HuH-7.5 (cell line): ENCODE results near the gene ERCC6L.
"Not testable (repeated sequence)": the region's sequence is repeated elsewhere in the genome, so short reads cannot be mapped to it uniquely, and the experiment has no call there.

Experiments
- DNase-seq: peaks from one replicate; pipeline ENCODE4 v3.0.0; 2011; ENCODE audit warnings: low spot score

Gene ERCC6L

DNA sequence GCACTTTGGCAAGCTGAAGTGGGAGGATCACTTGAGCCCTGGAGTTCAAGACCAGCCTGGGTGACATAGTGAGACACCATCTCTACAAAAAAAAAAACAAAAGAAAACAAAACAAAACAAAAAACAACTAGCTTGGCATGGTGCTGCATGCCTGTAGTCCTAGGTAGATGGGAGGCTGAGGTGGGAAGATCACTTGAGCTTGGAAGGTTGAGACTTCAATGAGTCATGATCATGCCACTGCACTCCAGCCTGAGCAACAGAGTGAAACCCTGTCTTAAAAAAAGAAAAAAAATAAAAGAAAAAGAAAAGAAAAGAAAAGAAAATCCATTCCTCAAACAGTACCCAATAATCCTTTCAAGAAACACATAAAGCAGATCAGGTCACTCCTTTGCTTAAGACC, 14.9 kb upstream of the ERCC6L start:
- DNase-seq = no peak

DNA sequence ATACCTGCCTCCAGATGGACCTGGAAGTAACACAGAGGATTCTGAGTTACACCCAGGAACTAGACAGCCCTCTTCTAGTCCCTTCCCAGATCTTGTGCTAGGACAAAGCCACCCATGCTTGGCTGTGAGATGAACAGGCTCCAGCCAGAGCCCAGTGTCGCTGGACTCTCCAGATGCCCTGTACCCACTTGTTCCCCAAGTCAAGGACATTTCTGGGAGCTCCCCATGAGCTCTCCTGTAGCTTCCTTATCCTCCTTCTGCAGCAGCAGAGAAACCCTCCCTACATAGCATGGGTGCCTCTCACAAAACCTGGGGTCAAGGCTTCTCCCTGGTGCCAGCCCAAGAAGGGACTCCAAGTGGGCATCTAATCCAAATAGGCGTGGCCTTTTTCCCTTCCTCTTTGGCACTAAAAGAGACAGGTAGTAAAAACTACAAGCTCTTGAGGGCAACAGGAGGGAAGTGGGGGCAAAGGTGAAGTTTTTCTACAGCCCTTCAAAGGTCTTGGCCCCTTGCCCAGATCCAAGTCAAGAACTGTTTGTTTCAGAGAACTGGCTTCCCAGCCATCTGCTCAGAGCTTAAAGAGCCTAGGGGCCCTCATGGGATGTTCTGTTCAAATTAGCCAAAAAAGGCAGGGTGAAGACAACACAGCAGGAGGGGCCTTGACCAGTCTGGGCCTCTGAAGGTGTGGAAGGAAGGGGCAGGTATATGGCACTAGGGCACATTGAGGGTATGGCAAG, 8.5 kb upstream of the ERCC6L start:
- no peak for DNase-seq

DNA sequence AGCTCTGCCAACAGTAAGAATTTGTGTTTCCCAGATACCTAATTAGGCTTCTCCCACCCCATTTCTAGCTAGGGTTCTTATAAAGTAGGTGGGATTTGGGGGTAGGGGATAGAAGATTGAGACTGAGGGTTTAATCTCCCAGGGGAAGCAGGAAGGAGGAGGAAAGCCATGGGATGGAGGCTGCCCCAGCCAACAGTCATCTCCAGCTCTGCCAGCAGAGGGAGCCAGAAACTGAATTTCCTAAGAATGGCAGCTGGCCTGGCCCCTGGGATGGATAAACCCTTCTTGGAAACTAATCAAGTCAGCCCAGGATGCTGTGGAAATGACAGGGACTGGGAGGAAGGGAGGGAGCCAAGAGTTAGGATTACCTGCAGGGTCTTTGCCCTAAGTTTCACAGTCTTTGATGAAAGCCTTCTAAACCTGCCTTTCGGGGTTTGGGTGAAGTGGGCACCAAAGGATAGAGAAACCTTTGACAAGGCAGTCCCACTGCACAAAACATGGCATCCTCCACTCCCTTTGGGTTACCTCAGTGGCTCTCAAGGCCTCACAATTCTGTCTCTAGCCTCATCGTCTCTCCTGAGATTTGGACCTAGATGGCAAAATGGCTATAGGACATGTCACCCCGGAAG, 6.7 kb upstream of the ERCC6L start:
- peak; percentile 56 for DNase-seq

DNA sequence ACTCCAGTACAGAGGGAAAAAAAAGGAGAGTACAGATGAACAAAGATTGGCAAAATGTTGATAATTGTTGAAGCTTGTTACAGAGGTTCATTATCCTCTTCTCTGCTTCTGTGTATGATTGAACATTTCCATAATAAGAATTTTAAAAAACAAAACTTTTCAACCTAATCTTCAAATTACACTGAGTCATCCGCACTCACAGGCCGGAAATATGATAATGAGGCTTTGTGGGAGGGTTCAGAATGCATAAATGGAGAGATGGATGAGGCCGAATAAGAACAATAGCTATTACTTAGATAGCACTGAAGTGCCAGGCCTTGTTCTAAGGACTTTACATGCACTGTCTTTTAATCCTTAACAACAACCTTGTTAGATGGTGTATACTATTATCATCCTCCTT, 4.6 kb upstream of the ERCC6L start:
- DNase-seq = no peak

DNA sequence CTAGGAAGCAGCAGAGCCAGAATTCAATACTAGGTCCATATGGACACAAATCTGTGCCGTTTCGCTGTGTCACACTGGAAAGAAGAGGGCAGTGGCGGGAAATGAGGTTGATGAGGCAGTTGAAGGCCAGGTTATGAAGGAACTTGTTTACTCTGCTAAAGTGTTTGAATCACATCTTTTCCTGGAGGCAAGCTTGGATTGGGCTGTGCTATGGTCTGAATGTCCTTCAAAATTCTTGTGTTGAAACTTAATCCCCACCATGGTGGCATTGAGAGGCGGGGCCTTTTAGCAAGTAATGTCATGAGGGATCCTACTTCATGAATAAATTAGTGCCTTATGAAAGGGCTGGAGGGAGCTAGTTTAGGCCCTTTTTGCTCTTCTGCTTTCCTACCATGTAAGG, 2.1 kb upstream of the ERCC6L start:
- DNase-seq = no peak

DNA sequence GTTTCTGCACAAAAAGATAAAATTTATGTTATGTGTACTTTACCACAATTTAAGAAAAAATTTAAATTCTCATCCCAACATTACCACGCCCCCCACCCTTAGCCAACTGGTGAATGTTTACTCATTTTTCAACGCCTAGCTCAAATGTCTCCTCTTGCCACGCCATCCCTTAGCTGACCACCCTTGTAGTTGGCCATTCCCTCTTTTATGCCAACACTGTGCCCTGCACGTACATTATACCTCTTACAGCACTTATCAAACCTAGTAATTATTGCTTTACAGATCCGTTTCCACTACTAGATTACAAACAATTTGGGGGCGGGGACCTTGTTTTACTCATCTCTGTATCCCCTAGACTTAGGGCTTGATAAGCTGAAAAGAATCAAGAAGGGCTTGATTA, 644 bp downstream of the ERCC6L start:
- no peak for DNase-seq

DNA sequence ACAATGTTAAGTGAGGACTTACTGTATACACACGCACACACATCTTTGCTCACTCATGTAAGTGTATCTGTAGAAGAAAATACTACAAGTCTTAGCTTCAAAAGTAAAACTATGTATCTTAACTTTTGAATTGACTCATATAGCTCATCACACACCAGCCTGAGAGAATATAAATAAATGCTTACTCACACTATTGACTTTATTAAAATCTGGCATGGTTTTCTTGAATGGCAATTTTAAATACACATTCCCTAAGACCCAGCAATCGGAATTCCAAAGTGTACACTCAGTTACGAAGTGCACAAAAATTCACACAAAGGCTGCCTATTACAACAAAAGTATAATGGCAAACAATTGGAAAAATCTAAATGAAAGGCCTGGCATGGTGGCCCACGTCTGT, 2.0 kb downstream of the ERCC6L start:
- DNase-seq = no peak

DNA sequence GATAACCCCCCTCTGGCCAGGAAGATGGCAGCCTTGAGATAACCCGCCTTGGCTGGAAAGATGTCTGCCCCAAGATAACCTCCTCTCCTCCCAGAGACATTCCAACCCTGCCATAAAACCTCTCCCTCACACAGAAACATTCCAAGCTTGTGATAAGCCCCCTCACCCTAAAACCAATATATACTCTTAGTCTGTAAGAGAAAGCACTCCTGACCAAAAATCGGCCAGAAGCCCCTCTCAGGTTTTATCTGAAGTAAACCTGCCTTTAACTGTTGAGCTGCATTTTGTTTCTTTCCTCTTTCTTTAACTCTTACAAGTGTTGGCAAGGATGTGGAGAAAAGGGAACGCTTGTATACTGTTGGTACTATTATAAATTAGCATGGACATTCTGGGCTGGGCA, 8.5 kb downstream of the ERCC6L start:
- no peak for DNase-seq

DNA sequence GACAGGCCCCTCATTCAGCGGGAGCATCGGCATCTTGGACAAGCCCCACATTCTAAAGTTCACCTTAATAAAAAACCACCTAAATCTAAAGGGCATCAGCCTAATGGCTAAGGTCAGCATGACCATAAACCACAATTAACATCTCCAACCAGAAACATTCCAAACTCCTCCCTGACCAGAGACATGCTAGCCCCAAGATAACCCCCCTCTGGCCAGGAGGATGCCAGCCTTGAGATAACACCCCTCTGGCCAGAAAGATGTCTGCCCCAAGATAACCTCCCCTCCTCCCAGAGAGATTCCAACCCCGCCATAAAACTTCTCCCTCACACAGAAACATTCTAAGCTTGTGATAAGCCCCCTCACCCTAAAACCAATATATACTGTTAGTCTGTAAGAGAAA, 18.5 kb downstream of the ERCC6L start:
- not testable (repeated sequence) for DNase-seq

DNA sequence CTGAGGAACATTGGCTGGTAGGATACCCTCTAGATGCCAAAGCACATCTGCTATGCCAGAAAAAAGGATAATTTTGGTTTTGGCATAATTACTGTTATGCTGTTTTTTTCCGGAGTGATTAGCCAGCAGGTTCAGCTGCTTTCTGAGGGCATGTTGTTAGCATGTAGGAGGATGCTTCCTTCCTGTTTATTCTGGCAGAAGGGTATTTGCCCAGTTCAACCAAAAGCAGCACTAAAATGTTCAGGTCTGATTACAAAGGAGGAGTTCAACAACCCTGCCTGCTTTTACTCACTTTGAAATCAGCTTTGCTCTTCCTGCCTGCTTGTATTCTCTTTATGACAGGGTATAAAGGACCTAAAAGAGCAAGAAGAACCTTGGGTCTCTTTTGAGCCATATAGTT, 21.9 kb downstream of the ERCC6L start:
- DNase-seq = no peak

DNA sequence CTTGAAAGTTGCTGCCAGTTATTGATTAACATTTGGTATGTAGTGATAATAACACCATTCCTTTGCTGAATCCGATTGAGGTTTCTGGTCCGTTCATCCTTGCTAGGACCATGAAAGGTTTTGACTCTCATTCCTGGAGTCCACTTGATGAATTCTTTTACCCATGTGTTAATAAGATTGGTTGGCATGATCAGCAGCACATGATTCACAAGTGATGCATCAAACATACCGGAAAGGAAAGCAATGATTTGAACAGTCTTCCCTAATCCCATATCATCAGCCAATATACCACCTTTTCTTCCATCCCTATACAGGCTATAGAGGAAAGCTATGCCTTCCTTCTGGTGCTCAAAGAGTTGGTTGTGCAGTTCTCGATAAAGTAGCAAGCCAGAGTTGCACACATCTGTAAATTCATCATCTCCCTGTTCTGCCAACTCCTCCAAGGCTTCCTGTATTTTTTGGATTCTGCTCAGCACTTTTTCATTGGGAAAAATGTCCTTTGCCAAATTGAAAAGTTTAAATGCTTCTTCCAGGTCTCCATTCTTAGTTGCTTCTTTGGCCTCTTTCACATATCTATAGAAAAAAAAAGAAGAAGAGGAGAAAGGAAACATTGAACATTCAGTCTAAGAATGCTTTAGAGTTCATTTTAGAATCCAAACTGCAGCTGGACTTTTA, 30.6 kb downstream of the ERCC6L start:
- no peak for DNase-seq

DNA sequence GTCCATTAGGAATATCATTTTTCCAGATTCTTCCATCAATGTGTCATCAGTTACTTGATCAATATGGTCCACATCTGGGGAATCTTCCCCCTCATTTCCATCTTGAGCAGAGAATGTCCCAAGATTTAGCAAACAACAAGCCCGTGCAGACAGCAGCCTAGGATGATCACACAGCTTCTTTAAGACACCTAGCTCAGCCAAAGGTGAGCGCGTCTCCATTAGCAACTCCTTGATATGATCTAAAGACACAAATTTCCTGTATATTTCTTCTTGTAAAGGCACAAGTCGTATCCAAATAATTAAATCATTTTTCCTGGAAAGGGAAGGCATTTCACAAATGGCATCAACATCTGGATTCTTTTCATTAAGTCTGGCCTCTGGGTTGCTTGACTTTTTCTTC, 31.5 kb downstream of the ERCC6L start:
- DNase-seq = no peak

DNA sequence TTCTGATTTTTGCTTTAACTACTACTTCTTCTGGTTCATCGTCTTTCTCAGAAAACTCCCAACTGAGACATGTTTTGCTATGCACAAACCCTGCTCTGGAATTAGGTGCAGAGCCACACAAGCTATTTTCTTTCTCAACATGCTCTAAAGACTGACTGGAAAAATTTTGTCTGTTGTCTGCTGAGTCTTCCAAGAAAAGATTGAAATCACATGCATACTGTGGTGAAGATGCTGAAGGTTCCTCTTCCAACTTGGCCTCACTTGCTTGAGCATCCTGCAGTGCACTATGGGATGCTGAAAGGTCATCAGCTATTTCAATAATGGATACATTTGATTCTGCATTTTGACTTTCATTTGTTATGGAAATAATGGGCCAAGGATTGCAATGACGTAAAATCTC, 33.1 kb downstream of the ERCC6L start:
- DNase-seq = no peak

DNA sequence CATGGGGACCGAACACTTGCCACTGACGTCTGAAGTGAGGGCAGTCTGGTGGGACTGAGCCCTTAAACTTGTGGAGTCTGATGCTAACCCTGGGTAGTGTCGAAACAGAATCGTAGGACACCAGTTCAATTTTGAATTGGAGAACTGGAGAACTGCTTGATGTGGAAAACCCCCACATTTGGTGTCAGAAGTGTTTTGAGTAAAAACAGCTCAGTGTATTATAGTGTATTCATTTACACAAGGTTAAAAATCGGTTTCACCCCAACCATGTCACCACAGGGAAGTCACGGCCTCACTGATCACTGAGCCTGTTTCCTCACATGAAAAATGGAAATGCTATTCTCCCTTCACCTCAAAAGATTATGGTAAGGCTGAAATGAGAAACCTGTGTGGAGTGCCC, 35.4 kb downstream of the ERCC6L start:
- DNase-seq = no peak

DNA sequence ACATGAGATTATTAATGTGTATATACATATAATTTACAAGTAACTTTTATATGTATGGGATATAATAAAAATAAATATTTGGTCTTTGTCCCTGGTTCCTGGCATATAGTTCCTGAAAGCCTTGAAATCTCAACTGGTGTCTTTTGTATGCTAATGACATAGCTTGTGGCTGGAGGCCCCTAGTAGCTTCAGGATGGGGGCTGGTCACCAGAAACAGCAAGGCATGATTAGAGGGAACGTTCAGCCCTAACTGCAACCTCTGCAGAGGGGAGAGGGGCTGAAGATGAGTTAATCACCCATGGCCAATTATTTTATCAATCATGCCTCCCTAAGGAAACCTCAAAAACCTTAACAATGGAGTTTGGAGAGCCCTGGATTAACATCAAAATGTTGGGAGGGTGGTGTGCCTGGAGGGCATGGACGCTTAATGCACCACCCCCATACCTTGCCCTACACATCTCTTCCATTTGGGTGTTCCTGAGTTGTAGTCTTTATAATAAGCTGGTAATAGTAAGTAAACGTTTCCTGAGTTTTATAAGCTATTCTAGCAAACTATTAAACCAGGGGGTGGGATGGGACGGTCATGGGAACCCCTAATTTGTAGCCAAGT, 35.9 kb downstream of the ERCC6L start:
- no peak for DNase-seq

DNA sequence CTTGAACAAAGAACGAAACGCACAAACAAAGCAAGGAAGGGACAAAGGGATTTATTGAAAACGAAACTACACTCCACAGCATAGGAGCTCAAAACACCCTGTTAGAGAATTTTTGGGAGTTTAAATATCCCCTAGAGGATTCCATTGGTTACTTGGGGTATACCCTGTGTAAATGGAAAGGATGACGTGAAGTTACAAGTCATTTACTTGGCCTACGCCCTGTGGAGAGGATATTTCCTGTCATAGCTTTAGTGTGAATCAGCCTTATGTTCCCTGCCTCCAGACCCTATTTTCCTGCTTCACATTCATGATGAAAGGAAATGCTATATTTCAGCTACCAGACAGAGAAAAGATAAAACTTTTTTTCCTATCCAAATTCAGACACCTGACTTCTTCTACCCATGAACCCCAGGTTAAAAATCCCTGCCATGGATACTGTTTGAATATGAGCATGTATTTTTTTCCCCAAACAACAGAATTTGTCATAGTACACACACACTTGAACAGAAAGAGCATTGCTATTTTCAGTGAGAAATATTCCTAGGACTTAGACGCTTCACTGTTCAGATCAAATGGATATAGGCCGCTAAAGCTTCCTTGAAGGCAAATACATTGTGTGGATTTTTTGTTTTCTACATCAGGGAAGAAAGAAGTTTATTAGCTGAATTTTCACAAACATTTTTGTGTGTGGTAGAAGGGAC, 36.8 kb downstream of the ERCC6L start:
- no peak for DNase-seq

DNA sequence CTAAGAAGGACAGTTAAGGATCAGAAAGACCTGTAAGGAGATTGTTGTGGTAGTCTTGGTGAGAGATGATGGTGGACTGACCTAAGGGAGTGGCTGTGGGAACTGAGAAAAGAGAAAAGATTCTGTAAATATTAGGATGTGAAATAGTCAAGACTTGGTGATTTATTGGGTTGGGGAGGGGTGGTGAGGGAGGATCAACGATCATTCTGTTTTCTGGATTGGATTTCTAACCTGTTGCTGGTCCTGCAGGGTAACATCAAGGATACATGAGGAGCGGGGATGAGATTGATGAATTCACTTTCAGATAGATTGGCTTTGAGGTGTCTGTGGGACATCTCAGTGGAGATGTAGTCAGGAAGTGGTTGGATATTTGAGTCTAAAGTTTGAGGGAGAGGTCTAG, 55.9 kb downstream of the ERCC6L start:
- no peak for DNase-seq

DNA sequence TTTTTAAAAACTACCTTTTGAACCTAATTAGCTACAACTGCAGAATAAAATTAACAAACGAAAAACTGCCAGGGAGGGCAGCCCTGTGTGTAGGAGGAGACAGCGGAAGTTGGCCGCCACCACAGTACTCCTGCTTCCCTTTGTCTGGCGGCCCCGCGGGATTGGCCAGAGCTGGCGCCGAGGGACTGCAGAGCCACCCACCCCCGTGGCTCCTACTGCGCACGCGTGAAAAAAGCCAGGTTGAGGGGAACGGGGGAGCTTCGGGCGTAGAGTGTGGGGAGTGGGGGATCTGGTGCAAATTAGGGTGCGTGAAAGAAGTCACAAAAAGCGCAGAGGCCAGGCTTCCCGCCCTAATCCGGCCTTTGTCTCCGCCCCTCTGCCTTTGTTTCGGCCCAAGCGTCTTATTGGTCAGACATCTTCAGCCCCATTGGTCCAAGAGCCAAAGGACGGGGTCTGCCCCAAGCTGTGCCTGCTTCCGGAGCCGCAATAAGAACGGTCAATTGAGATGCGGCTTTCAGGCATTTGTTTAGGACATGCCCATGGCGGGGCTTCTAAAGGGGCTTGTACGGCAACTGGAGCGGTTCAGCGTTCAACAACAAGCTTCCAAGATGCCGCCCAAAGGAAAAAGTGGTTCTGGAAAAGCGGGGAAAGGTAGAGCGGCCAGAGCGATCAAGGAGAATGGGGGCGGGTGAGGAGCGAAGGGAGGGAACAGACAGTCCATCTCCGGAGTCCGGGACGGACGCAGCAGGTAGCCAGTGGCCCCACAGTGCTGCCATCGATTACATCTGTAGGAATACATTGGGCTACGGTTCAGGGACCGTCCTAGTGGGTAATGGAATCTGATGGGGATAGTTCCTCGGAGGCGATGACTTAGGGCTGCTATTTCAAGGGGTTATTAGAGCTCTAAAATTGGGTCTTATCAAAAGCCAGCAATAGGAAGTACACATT, 57.4 kb downstream of the ERCC6L start, which contains the start of gene PIN4:
PIN4 (plus strand) TSS at position 580 of the 948 bp plus-strand sequence; CDS start at position 609, 29 bp downstream.
- peak; percentile 76 for DNase-seq

DNA sequence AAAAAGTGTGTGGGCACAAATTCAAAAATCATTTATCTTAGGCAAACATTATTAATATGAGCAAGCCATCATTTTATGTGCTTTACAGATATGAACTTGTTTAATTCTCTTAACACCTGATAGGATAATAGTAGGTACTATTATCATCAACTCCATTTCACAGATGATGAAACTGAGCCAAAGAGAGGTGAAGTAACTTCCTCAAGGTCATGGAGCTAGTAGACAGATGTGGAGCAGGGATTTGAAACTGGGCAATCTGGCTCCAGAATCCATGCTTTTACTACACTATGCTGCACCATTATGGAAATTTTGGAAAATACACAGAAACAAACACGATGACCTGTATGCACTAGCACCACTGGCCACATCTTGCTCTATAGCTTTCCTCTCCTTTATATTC, 58.3 kb downstream of the ERCC6L start:
- DNase-seq = no peak

DNA sequence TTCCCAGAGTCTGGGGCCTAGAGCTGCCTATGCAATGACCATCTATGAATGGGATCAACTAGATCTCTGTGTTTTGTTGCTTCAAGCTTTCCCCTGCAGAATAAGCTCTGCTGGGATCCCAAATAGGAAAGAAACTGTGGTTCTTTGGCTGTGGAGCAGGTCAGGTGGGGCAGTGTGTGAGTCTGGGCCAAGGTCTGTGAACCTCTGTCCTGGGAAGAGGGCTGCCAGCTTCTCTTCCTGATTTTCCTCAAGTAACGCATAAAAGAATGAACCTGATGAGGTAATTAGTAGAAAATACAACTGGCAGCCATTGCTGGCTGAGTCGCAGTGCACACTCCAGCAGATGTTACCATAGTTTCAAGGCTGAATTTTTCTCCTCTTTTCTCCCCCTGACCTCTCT, 61.8 kb downstream of the ERCC6L start:
- DNase-seq = no peak

DNA sequence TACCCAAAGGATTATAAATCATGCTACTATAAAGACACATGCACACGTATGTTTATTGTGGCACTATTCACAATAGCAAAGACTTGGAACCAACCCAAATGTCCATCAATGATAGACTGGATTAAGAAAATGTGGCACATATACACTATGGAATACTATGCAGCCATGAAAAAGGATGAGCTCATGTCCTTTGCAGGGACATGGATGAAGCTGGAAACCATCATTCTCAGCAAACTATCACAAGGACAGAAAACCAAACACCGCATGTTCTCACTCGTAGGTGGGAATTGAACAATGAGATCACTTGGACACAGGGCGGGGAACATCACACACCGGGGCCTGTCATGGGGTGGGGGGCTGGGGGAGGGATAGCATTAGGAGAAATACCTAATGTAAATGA, 62.5 kb downstream of the ERCC6L start:
- DNase-seq = not testable (repeated sequence)
